ENCODE results near the gene LDLRAD3.
"Not testable (repeated sequence)": the region's sequence is repeated elsewhere in the genome, so short reads cannot be mapped to it uniquely, and the experiment has no call there.

LDLRAD3 gene

DNA sequence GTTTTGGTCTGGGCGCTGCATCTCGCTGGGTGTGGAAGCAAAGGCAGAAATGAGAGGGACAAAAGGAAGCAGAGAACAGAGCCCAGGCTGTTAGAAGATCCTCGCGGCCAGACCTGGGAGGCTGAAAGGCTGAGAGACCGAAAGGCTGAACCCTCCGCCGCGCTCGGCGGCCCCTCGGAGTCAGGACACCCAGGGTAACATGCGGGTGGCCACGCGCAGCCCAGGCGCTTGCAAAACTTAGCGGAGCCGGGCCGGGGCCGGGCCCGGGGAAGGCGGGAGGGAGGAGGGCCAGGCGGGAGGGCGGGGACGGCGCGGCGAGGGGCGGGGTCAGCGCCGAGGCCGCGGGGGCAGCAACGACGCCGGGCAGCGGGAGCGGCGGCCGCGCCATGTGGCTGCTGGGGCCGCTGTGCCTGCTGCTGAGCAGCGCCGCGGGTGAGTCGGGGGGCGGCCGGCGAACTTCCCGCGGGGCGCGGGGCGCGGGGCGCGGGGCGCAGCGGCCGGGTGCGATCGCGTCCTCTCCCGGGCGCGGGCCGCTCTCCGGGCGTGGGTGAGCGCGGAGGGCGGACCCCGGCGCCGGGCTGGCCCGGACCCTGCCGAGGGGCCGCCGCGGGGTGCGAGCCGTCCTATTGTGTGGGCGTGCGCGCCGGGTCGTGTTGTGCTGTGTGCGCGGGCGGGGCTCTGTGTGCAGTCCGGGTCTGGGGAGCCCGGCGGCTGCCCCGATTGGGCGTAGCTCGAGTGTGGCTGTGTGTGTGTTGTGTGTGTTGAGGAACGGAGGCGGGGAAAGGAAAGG lies at the start of gene LDLRAD3:
Gene LDLRAD3, plus strand, starts transcription at position 350 of the 790 bp plus-strand sequence. Its CDS starts 37 bp downstream, at position 387.
- no peak for DNase-seq (ENCODE audit: low read depth)

DNA sequence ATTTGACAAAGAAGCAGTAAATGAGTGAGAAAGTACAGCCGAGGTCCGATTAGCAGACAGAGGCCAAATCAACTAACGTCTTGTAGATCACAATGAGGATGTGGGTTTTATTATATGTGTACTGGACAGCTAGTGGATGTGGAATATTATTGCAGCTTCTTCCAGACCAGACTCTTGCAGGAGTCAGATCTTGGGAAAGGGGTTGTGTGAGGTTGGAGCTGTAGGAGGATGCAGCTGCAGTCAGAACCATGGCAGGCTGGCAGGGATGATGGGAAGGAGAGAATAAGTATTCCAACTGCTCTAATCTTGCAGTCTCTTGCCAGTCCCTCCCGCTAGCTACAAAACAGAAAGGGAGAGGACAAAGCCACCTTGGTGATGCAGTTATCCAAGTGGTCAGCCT lies 46.8 kb upstream of the LDLRAD3 start:
- DNase-seq (ENCODE audit: low read depth) = no peak

DNA sequence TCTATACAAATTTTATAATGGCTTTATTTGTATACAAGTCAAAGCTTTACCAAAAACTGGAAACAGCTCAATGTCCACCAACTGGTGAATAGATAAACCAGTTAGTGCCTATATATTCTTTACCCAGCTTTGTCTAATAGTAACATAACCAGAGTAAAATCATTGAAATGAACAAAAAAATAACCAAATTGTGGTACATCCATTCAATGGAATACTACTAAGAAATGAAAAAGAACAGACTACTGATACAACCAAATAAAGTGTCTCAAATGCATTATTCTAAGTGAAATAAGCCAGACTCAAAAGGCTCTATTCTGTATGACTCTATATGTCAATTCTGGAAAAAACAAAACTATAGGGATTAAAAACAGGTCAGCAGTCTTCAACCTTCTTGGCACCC lies 40.9 kb upstream of the LDLRAD3 start:
- DNase-seq (ENCODE audit: low read depth) = no peak

GRCh38 chr11:35905646-35906276 lies 38.1 kb upstream of the LDLRAD3 start:
- no peak for DNase-seq (ENCODE audit: low read depth)

DNA sequence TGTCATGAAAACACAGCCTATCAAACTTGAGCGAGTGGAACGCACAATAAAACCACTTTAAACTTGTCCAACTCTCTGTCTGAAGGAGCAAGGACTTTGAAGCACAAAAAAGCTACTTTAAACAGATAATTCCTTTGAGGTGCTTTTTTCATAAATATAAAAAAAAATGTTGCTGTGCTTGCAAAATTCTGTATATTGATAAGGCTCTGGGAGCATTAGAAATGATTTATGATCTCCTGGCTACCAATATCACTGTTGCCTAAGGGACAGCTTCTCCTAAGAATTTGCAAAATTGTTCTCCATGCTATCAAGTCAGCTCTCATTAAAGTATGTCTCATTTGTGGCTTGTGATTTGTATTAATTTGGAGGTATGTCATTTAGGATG lies 37.6 kb upstream of the LDLRAD3 start:
- DNase-seq (ENCODE audit: low read depth) = no peak

- DNase-seq (ENCODE audit: low read depth) = no peak
Measured at GRCh38 chr11:35906681-35907080, 37.2 kb upstream of the LDLRAD3 start.

DNA sequence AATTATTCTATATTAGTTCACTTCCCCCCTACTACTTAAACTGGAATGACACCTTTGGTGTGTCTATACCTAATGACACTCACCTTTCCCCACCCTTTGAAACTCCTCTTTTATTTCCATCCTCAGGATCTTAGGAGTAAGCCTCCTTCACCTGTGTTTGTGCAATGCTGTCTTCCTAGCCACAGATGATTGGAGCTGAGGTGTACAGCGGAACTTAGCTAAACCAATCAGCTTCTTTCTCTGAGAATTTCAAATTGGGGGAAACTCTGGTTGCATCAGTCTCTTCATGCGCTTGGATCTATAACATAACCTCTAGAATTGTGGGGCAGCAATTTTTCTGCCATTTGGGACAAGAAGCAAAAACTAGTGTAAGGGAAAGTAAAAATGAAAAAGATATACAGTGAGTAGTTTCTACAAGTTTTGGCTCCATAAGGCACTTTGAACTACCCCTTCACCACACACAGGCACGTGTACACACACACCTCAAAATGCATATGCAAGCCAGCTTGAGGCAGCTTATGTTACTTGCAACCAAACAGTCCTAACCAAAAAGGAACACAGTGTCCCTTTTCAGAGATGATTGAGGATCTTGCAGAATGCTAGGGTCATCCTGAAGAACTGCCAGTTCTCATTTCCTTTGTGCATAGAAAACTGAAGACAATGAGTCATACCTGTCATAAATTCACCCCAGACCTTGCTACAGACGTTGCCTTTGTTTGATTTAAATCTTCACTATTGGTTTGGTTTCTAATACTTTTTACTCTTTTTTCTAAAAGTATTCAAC lies 36.0 kb upstream of the LDLRAD3 start:
- DNase-seq (ENCODE audit: low read depth) = no peak

DNA sequence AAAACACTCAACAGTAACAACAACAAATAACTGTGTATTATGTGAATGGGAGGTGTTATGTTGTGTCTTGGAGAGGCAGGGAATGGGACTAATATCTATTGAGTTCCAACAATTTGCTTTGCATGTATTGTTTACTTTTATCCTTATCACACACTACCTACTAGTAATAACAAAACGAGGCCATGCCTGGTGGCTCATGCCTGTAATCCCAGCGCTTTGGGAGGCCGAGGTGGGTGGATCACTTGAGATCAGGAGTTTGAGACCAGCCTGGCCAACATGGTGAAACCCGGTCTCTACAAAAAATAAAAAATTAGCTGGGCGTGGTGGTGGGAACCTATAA lies 35.5 kb upstream of the LDLRAD3 start:
- DNase-seq (ENCODE audit: low read depth) = not testable (repeated sequence)

- no peak for DNase-seq (ENCODE audit: low read depth)
Measured at GRCh38 chr11:35909511-35910265, 34.2 kb upstream of the LDLRAD3 start.

- DNase-seq (ENCODE audit: low read depth) = no peak
Measured at GRCh38 chr11:35911013-35911412, 32.8 kb upstream of the LDLRAD3 start.

DNA sequence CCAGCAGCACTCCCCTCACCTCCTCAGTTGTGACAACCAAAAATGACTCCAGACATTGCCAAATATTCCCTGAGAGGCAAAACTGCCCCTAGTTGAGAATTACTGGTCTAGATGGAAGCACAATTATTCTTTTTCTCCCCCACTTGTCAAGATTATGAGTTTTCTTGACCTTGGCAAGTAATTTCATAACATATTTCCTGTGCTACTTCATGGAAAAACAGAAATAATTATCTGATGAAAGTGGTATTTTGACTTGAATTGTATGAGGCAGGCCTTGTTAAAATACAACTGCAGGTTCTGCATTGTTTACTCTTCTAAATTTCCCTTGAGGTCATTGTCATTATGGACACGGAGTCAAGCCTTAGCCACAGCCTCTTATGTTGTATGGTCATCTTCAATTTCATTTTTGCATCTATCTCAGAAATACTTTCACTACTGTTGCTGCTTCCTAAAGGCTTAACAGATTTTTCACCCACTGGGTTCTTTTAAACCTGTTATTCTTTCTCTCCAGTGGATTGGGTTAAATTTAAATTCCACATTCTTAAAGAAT lies 32.2 kb upstream of the LDLRAD3 start:
- DNase-seq (ENCODE audit: low read depth) = no peak

DNA sequence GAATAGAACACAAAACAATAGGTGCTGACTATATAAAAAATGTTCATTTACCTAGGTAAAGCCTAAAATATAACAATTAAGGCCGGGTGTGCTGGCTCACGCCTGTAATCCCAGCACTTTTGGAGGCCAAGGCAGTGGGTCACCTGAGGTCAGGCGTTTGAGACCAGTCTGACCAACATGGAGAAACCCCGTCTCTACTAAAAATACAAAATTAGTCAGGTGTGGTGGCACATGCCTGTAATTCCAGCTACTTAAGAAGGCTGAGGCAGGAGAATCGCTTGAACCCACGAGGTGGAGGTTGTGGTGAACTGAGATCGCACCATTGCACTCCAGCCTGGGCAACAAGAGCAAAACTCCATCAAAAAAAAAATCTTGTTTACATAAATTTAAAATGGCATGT lies 31.4 kb upstream of the LDLRAD3 start:
- not testable (repeated sequence) for DNase-seq (ENCODE audit: low read depth)

- DNase-seq (ENCODE audit: low read depth) = no peak
Measured at GRCh38 chr11:35912883-35913624, 30.8 kb upstream of the LDLRAD3 start.

GRCh38 chr11:35914816-35915215 lies 29.0 kb upstream of the LDLRAD3 start:
- no peak for DNase-seq (ENCODE audit: low read depth)

DNA sequence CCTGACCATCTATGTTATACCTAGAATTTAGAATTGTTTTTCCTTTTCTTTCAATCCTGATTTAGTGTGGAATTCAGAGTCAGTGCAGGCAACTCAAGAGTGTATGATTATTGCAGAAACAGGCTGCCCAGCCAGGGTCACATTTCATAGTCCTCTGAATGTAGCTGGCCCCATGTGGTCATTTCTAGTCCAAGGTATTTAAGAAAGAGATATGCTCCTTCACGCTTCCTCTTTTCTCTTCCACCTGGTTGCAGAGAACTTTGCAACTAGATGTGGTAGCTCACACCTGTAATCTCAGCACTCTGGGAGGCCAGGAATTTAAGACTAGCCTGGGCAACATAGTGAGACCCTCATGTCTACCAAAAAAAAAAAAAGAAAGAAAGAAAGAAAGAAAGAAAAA lies 27.6 kb upstream of the LDLRAD3 start:
- no peak for DNase-seq (ENCODE audit: low read depth)

DNA sequence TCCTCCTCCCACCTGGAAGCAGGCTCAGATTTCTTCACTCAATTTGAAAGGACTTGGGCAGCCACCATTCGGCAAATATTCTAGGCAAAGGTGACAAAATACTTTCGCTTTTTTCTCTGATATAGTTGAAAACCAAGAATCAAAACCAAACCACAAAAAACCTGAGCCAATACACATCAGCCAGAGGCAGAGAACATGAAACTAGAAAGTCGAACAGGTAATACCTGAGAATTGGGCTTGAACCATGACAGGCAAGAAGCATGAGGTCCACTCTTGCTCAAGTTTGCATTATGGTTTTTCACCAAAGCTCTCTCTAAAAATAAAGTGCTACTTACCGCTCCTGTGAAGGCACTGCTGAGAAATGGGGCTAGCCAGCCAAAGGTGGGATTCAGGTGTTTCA lies 26.2 kb upstream of the LDLRAD3 start:
- no peak for DNase-seq (ENCODE audit: low read depth)

DNA sequence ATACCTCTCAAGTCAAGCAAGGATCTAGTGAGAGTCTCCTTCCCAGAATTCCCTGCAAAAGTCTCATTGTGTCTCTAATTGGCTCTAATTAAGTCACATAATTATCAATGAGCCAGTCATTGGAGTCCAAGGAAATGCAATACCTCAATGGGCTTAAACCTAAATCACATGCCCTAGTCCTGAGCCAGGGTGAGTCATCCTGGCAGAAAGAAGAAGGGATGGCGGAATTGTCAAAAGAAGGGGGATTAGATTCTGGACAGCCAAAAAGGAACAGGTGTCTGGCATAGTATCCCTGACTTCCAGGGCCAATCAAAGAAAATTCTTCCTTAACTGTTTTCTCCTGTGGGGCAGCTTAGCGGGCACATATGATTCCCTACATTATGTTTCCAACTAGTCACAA lies 25.1 kb upstream of the LDLRAD3 start:
- DNase-seq (ENCODE audit: low read depth) = no peak

DNA sequence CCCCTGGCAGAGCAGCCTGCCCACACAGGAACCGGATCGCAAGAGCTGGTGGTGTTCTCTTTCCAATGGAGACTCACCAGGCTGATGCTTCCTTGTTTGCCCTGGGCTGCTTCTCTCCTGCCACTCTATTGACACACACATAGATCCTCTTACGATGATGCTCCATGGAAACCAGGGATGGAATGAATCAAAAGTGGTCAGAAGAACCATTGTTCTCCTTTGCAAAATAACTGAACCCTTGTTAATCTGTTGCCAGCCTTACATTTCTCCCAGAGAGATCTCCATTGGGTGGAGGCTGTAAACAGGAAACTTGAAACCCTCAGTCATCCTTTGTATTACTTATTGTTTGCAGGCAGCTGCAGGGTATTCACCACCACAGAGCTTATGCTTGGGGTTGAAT lies 24.6 kb upstream of the LDLRAD3 start:
- DNase-seq (ENCODE audit: low read depth) = no peak

- DNase-seq (ENCODE audit: low read depth) = no peak
Measured at GRCh38 chr11:35923452-35923851, 20.4 kb upstream of the LDLRAD3 start.

GRCh38 chr11:35924811-35925210 lies 19.1 kb upstream of the LDLRAD3 start:
- no peak for DNase-seq (ENCODE audit: low read depth)

GRCh38 chr11:35927104-35927503 lies 16.8 kb upstream of the LDLRAD3 start:
- DNase-seq (ENCODE audit: low read depth) = no peak

Data from activated T-helper 9 cell treated with anti-CD3 and anti-CD28 coated beads, Interleukin-2, amount 50 U/mL, for 16 hours (primary cell).